Measurements from ENCODE around the gene P2RY8. TPM values are rescaled to one million over a fixed set of nuclear protein-coding genes. Genes with fewer than 3 reads are reported as not detected.

Gene P2RY8
- total RNA-seq, 1 experiment from 2014 or later = 0.44 TPM

GRCh38 chrX:1475881-1476280 is 61.1 kb downstream of the P2RY8 start:
- no peaks in the 10 kb centered on the region for H3K36me3 ChIP-seq (ENCODE audit: control insufficient read depth in 1 of 2, insufficient read depth in 2 of 2, low read length in 2 of 2)
- DNase-seq (ENCODE audit: low read depth, low spot score) (no peak), ATAC-seq (no peak)
- RAD21 ChIA-PET (ENCODE audit: low non-redundant PET in 1 of 2, low total read pairs in 2 of 2, uncharacterized antibody in 2 of 2, unreplicated experiment in 2 of 2) = no interaction called here
- no peak overlapping the region for H3K27ac ChIP-seq (ENCODE audit: low read depth, low read length)
- no peak overlapping the region for H3K4me2 ChIP-seq (ENCODE audit: low read length)
- H3K9ac ChIP-seq (ENCODE audit: low read length) = no peak overlapping the region
- POLR2A ChIA-PET = no interaction called here
- CTCF ChIA-PET = no interaction called here
- no peak overlapping the region for H2AFZ ChIP-seq (ENCODE audit: low read depth, low read length, poor library complexity, severe bottlenecking)
- no peaks in the 10 kb centered on the region for H3K27me3 ChIP-seq (ENCODE audit: insufficient read depth, low read length)
- no peak for TF ChIP-seq POLR2A (IDR thresholded peaks at IDR 0.05; ENCODE audit: borderline replicate concordance, extremely low read depth, insufficient read depth, insufficient read length)
- TF ChIP-seq ZBTB33 (IDR thresholded peaks at IDR 0.05; ENCODE audit: extremely low read depth, insufficient replicate concordance, low read length) = no peak
- no peak for TF ChIP-seq FOSL1 (IDR thresholded peaks at IDR 0.05; ENCODE audit: low read depth)
- TF ChIP-seq POLR2AphosphoS5 (IDR thresholded peaks at IDR 0.05; ENCODE audit: low read depth, low read length) = no peak
- TF ChIP-seq ATF3 (IDR thresholded peaks at IDR 0.05) = no peak
- TF ChIP-seq SIN3A (IDR thresholded peaks at IDR 0.05; ENCODE audit: low read depth) = no peak
- no peak for TF ChIP-seq RAD21 (IDR thresholded peaks at IDR 0.05; ENCODE audit: low read depth)
- TF ChIP-seq SP1 (IDR thresholded peaks at IDR 0.05; ENCODE audit: low read depth) = no peak
- no peak for TF ChIP-seq REST (IDR thresholded peaks at IDR 0.05; ENCODE audit: low read depth)
- no peak for TF ChIP-seq CEBPB (IDR thresholded peaks at IDR 0.05; ENCODE audit: low read depth)
- TF ChIP-seq EZH2phosphoT487 (IDR thresholded peaks at IDR 0.05; ENCODE audit: borderline replicate concordance) = no peak
- TF ChIP-seq ZNF274 (IDR thresholded peaks at IDR 0.05; ENCODE audit: low read depth, low read length) = no peak
- no peak for TF ChIP-seq JUND (IDR thresholded peaks at IDR 0.05)
- no peak for TF ChIP-seq ELF1 (IDR thresholded peaks at IDR 0.05; ENCODE audit: borderline replicate concordance, low read depth)
- no peak for TF ChIP-seq CTCF (IDR thresholded peaks at IDR 0.05 in 2 of 3, conservative IDR thresholded peaks at IDR 0.05 in 1 of 3; ENCODE audit: borderline replicate concordance in 1 of 3, insufficient read depth in 1 of 3, low read depth in 2 of 3, low read length in 2 of 3)
- no peak for TF ChIP-seq TCF7L2 (IDR thresholded peaks at IDR 0.05; ENCODE audit: borderline replicate concordance, extremely low read depth, insufficient read depth, insufficient read length)
- no TSS peak for BruUV-seq (replicated peaks)
- H3K79me2 ChIP-seq (ENCODE audit: insufficient read depth, low read length) = no peaks in the 10 kb centered on the region
- no peak overlapping the region for H3K4me3 ChIP-seq (replicated peaks in 1 of 2; ENCODE audit: low read depth in 1 of 2, low read length in 2 of 2)
- intact Hi-C loops (cut with micrococcal nuclease) = no loop called here
- H3K4me1 ChIP-seq (ENCODE audit: control insufficient read depth in 1 of 2, insufficient read depth in 2 of 2, low read length in 2 of 2) = peaks cover 0 to under 1% of the 10 kb centered on the region in 2 experiments; a peak in 2 of 4 replicates
- H4K20me1 ChIP-seq (ENCODE audit: insufficient read depth) = no peaks in the 10 kb centered on the region
- H3K9me3 ChIP-seq (ENCODE audit: control insufficient read depth in 1 of 2, insufficient read depth in 1 of 2, low read depth in 1 of 2, low read length in 2 of 2) = no peaks in the 10 kb centered on the region
- H3K9me2 ChIP-seq (ENCODE audit: insufficient read depth) = no peaks in the 10 kb centered on the region

Data from HCT116 (cell line).